ENCODE data around the gene PDE10A.

- no peak for TF ChIP-seq SIN3A (IDR thresholded peaks at IDR 0.05; ENCODE audit: borderline replicate concordance, insufficient read depth, low read length)
- no peak for TF ChIP-seq TAF1 (IDR thresholded peaks at IDR 0.05; ENCODE audit: borderline replicate concordance, insufficient read depth, low read length)
- no peak for TF ChIP-seq POLR2AphosphoS5 (IDR thresholded peaks at IDR 0.05; ENCODE audit: low read depth, low read length)
Observed at GRCh38 chr6:165298402-165298801, 364.6 kb downstream of the PDE10A start.

Data from PFSK-1 (cell line).